ENCODE results near the gene KRTAP1-1.

- TF ChIP-seq REST (IDR thresholded peaks at IDR 0.05; ENCODE audit: insufficient read depth in 1 of 2, low read depth in 2 of 2, low read length in 2 of 2), result no peak
- no peak for TF ChIP-seq SIN3A (IDR thresholded peaks at IDR 0.05; ENCODE audit: borderline replicate concordance, insufficient read depth, low read length)
- TF ChIP-seq POLR2AphosphoS5 (IDR thresholded peaks at IDR 0.05; ENCODE audit: low read depth, low read length), result no peak
Observed at GRCh38 chr17:41001795-41002194, 39.5 kb downstream of the KRTAP1-1 start.

Measured in PFSK-1 (cell line).